CD4-positive, alpha-beta T cell treated with Interleukin-4 for 4 hours (primary cell): ENCODE data around the gene KLHDC8A.
"Not testable (repeated sequence)": the region's sequence is repeated elsewhere in the genome, so short reads cannot be mapped to it uniquely, and the experiment has no call there.

ENCODE experiments used
- DNase-seq: peaks from one replicate; pipeline ENCODE4 v3.0.0-alpha.2; 2020

The KLHDC8A gene

DNA sequence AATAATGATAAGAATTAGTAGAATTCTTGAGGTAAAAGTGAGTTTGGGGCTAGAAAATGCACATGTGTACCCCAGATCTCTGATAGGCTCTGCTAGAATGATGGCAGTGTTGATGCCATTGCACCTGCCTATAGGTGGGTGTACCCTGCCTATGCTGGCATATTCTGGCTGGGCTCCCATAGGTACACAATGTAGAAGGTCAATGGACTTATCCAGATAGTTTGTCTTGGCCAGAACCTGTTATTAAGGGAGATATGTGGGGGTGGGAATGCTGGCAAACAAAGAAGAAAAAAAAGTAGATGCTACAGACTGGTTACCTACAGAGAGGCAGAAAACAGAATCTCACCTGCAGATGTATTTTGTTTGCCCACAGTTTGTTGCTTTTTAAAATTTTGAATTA is 14.1 kb upstream of the KLHDC8A start:
- DNase-seq, result no peak

DNA sequence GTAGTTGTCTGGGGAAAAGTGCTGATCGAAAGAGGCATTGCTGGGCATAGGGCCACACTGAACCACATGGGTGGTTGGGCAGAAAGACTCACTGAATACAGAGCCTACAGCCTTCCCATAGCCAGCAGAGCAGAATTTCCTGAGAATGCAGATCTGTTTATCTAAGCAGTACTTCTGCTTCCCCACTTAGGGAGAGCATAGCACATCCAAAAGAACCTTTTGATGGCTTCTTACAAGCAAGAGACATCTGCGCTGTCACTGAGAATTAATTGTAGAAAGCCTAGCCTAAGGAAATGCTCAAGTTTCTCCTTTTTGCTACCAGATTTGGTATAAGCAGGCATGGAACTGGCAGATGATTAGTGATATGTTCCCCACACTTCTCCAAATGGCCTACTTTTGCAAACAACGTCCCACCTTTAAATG is 13.0 kb upstream of the KLHDC8A start:
- no peak for DNase-seq

DNA sequence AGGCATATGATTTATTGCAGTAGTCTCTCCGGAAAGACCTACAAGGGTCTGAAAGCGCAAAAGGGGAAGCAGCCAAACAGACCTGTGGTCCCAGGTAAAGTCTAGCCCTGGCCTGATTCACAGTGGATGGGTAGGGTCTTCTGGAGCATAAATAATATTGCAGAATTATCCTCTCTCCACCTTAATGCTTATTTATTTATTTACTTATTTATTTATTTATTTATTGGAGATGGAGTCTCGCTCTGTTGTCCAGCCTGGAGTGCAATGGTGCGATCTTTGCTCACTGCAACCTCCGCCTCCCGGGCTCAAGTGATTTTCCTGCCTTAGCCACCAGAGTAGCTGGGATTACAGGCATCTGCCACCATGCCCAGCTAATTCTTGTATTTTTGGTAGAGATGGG is 11.8 kb upstream of the KLHDC8A start:
- DNase-seq, result no peak

DNA sequence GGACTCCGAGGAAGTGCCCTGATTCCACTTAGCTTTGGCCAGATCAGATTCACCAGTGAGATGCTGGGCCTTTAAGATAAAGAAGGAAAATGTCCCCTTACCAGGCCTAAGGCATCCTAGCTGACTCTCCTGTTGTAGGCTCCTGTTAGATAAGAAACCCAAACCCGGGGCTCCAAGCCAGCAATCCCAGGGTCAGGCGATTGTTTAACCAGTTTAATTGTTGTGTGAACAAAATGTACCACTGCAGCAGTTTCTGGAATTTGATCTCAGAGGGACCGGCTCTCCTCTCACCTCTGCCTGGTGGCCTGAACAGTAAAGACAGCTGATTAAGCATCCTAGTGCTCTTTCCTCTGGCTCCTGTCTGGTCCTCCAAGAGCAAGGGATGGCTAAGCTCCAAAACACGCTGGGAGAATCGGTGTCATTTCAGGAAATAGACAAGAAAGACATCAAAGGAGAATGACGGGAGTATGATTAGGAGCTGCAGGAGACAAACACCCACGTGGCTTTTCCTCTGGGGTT is 9.3 kb upstream of the KLHDC8A start:
- no peak for DNase-seq

DNA sequence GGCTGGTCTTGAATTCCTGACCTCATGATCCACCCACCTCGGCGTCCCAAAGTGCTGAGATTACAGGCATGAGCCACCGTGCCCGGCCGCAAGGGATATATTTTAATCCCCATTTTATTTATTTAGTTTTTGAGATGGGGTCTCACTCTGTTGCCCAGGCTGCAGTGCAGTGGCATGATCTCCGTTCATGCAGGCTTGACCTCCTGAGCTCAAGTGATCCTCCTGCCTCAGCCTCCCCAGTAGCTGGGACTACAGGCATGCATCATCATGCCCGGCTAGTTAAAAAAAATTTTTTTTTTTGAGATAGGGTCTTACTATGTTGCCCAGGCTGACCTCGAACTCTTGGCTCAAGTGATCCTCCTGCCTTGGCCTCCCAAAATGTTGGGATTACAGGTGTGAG is 8.4 kb upstream of the KLHDC8A start:
- not testable (repeated sequence) for DNase-seq

DNA sequence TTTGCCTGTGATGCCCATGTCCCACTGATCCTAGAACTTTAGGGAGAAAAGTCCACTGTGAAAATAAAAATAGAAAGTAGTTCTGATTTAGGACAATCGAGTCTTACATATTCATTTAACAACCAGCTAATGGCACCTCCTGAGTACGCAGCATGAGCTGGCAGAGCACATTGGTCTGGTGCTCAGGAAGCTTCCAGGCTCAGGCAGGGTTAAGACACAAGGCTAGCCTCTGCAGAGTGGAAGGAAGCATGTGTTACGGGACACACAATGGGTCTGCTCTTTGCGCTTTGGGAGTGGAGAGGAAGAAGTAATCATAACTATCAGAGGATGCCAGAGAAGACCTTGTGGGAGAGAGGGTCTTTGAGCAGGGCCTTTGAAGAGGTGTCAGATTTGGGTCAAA is 4.2 kb upstream of the KLHDC8A start:
- no peak for DNase-seq

DNA sequence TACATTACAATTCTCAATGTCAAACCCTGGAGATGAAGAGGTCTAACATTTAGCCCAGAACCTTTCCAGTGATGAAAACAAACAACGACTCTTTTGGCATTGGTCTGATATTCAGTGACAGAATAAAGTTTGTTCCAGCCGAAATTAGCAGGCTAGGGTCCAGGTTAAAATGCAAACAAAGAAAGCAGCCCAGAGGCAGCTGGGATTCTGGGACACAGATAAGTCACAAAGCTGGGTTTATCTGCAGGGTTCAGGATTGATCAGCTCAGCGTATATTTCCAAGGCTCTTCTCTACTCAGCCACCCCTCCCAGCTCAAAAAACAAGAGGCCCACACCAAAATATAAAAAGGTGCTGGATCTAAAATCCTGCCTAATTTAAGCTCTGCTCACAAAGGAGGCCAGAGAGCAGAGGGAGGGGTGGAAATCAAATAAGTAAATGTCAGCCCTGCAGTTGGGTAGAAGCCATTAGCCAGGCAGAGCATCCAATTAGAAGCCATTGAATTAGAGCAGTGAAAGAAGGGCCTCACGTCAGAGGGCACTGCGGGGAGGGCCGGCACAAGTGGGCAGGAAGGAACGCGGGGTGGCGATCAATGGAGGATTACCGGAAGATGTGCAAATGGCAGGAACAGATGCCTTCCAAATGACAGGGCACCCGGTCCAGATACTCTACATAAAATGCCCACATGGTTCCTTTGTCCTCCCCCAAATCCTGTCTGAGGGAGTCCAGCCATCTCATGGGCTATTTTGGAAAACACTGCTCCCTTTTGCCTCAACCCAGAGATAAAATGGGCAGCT is 3.2 kb upstream of the KLHDC8A start:
- no peak for DNase-seq

DNA sequence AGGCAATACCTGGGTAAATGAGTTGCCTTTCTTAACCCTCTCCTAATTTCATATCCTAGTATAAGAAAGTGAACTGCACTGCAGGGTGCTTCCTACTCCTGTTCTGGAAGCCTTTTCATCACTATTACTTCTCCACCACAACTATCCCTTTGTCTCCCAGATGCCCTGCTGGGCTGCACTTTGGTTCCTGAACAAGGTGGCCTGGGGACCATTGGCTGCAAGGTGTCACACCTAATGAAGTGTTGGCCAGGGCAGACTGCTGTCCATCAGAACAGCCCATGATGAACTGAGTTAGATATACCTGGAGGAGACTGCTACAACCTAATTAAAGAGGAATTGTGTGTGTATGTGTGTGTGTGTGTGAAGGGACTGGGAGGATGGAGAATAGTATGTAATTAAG is 1.9 kb upstream of the KLHDC8A start:
- no peak for DNase-seq

DNA sequence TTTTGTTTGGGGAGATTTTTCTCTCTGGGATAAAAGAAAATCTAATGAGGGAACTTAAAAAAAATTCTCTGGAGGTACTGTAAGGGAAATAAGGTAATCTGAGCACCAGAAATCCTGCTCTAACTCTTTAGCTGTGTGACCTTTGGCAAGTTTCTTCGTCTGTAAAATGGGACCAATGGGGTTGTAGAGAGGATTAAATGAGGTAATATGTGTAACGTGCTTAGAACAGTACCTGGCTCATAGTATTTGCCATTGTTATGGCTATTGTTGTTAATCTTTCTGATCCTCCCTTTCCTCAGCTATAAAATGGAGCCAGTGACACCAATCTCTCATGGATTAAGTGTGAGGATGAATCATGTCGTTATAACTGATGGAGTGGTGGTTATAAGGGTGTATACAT is 845 bp upstream of the KLHDC8A start:
- DNase-seq, result no peak

GRCh38 chr1:205355075-205355453 is 1.7 kb downstream of the KLHDC8A start:
- DNase-seq, result no peak

GRCh38 chr1:205354259-205355074 is 2.3 kb downstream of the KLHDC8A start:
- DNase-seq, result peak; percentile 68

DNA sequence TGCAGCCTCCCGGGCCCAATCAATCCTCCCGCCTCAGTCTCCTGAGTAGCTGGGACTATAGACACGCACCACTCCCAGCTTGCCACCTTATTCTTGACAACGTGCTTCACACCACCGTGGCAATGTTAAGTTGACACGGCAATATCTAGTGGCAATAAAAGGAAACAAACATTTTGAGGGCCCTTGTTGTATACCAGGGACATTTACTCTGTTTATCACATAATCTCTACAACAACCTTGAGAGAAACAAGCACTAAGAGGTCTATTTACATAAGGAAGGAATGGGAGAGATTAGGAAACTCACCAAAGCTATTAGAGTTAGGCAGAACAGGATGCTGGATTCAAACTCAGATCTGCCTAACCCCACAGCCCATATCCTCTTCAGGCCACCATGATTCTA is 3.1 kb downstream of the KLHDC8A start:
- DNase-seq, result no peak

GRCh38 chr1:205353191-205353590 is 3.5 kb downstream of the KLHDC8A start:
- DNase-seq, result no peak

DNA sequence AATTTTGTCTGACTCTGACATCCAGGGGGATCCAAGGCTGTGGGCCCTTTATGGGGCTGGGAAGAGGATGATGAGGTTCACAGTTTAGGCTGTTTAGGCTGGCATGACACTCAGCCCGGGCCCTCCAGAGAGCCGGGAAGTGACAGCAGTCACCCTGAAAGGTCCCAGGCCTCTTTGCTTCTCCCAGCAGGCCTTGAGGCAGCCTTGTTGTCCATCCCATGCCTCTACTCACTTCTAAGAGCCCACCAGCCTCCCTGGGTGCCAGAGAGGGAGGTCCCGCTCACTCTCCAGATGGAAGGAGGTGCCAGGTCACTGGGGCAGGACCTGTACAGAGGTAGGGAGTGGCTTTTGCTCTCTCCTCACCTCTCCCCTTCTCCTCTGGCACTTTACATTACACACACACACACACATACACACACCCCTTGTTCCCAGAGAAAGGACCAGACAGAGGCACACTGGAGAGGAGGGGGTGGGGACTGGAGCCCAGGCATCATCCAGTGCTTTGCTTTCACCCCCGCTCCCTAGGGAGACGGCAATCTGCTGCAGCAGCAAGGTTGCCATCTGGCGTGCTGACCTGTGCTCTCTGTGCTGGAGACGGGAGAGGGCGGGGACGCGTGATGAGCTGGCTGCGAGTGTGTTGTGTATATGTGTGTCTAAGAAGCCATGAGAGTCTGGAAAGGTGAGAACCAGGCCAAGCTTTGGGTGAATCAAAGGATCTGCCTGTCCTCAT is 4.6 kb downstream of the KLHDC8A start:
- no peak for DNase-seq

DNA sequence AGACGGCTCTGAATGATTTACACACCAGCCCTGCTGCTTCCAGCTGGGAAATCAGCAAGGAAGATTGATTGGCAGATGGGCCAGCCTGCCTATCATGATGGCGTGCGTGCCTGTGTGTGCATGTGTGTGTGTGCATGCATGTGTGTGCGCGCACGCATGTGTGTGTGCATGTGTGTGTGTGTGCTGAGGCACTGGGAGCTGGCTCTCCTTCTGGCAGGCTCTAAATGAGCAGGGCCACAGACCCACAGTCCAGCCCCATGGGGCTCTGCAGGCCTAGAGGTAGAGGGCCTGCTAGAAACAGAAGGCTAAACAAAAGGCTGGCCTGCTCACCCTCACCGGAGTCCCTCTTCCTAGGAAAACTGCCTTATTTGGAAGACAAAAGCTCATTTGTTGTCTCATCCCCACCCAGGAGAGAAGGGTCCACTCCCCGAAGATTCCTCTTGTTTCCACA is 6.0 kb downstream of the KLHDC8A start:
- DNase-seq, result no peak

- no peak for DNase-seq
Measured at GRCh38 chr1:205350124-205350523, 6.6 kb downstream of the KLHDC8A start.

GRCh38 chr1:205348554-205349487 is 7.9 kb downstream of the KLHDC8A start:
- DNase-seq, result no peak

DNA sequence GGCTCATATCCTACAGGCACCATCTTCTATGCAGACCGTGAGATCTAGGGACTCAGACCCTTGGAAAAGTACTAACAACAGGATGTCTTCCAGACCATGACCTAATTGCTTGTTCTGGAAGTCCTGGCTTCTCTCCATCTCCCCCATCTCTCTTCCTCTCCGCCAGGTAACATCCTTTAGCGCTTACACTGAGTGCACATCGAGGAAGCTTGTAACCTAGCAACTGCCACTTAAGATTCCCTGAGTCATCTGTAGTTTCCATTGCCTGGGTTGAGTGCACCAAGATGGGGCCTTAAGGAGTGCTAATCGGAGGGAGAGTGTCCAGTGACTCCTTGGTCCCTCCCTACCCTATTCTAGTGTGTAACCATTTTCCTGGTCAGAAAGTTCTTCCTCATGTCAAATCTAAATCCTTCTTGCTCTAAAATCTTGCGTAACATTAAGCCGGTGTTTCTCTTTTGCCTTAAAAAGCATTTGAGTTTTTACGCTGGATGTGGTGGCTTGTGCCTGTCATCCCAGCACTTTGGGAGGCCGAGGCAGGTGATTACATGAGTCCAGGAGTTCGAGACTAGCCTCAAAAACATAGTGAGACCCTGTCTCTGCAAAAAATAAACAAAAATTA is 9.7 kb downstream of the KLHDC8A start:
- no peak for DNase-seq

- DNase-seq, result no peak
Measured at GRCh38 chr1:205345761-205346160, 11.0 kb downstream of the KLHDC8A start.

DNA sequence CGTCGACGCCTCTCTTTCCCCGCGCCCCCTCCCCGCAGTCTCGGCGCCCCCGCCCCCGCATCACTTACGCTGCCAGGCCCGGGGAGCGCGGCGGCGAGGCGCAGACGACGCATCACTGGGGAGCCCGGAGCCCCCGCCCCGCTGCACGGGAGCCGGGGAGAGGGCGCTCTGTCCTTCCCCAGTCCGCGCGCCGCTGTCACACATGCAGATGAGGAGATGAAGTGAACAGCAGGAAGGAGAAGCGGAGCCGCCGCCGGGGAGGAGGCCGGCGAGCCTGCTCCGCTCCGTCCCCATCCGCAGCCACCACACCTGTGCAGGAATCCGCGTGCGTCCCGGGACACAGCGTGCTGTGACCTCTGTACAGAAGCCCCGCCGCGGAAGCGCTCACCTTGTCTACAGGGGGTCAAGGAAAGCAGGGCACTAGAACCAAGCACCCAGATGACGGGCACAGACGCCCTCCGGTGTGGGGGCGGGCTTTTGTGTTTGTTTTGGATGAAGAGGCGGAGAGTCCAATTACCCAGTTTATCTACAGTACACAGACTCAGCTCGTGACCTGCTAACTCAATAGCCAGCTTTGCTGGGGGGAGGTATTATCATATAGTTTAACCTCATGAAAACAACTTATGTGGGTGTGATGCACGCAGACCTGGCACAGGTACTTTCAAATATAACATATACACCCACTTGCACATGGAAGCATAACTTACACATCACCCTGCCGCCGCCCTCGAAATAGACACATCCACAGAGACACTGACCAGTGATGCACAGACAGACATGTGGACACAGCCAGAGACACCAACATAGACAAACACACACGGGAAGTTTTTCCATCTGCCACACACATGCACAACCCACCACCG is 12.4 kb downstream of the KLHDC8A start:
- peak; percentile 13 for DNase-seq
